ENCODE data around the gene ZNF486. TPM values are rescaled to one million over a fixed set of nuclear protein-coding genes. Genes with fewer than 3 reads are reported as not detected.
A peak's percentile ranks its signal among the peaks of the same experiment; 100 is the strongest.
"Not testable (repeated sequence)": the region's sequence is repeated elsewhere in the genome, so short reads cannot be mapped to it uniquely, and the experiment has no call there.

ZNF486 gene
- total RNA-seq, 1 donor from 2014 or later, result 15.4 TPM

- Mint-ChIP-seq H3K4me3 (no peak overlapping the region), H3K27ac (ENCODE audit: unreplicated experiment) (no peak overlapping the region), H3K27me3 (ENCODE audit: low read depth) (no peaks in the 10 kb centered on the region), H3K9me3 (peaks cover 17% of the 10 kb centered on the region), H3K4me1 (no peaks in the 10 kb centered on the region), H3K36me3 (ENCODE audit: low read depth) (peaks cover 50% of the 10 kb centered on the region)
- no peak for DNase-seq (ENCODE audit: low read depth, low spot score)
- TF ChIP-seq CTCF (conservative IDR thresholded peaks at IDR 0.05), result no peak
Observed at GRCh38 chr19:20197747-20198146, 30.7 kb downstream of the ZNF486 start.

GRCh38 chr19:20209051-20209450 is 42.0 kb downstream of the ZNF486 start:
- Mint-ChIP-seq H3K27me3 (ENCODE audit: low read depth) (no peaks in the 10 kb centered on the region), H3K27ac (ENCODE audit: unreplicated experiment) (no peak overlapping the region), H3K4me1 (no peaks in the 10 kb centered on the region), H3K9me3 (peaks cover 3% of the 10 kb centered on the region), H3K4me3 (no peak overlapping the region), H3K36me3 (ENCODE audit: low read depth) (peaks cover 16% of the 10 kb centered on the region)
- TF ChIP-seq CTCF (conservative IDR thresholded peaks at IDR 0.05), result no peak
- no peak for DNase-seq (ENCODE audit: low read depth, low spot score)

GRCh38 chr19:20214366-20214765 is 47.4 kb downstream of the ZNF486 start:
- H3K36me3 Mint-ChIP-seq (ENCODE audit: low read depth), result peaks cover 18% of the 10 kb centered on the region
- H3K4me1 Mint-ChIP-seq; DNase-seq (ENCODE audit: low read depth, low spot score); H3K4me3 Mint-ChIP-seq; H3K27me3 Mint-ChIP-seq (ENCODE audit: low read depth); H3K27ac Mint-ChIP-seq (ENCODE audit: unreplicated experiment); H3K9me3 Mint-ChIP-seq: not testable (repeated sequence)

- H3K27ac Mint-ChIP-seq (ENCODE audit: unreplicated experiment); H3K4me3 Mint-ChIP-seq; DNase-seq (ENCODE audit: low read depth, low spot score); H3K9me3 Mint-ChIP-seq; H3K27me3 Mint-ChIP-seq (ENCODE audit: low read depth); H3K4me1 Mint-ChIP-seq: not testable (repeated sequence)
- peaks cover 23% of the 10 kb centered on the region for H3K36me3 Mint-ChIP-seq (ENCODE audit: low read depth)
Observed at GRCh38 chr19:20221605-20222004, 54.6 kb downstream of the ZNF486 start.

GRCh38 chr19:20233105-20233504 is 66.1 kb downstream of the ZNF486 start:
- H3K9me3 Mint-ChIP-seq, result peaks cover 8% of the 10 kb centered on the region
- H3K4me3 Mint-ChIP-seq, result no peak overlapping the region
- DNase-seq (ENCODE audit: low read depth, low spot score), result no peak
- H3K4me1 Mint-ChIP-seq, result peaks cover 4% of the 10 kb centered on the region
- no peak for TF ChIP-seq CTCF (conservative IDR thresholded peaks at IDR 0.05)
- H3K27ac Mint-ChIP-seq (ENCODE audit: unreplicated experiment), result no peak overlapping the region
- peaks cover 53% of the 10 kb centered on the region for H3K36me3 Mint-ChIP-seq (ENCODE audit: low read depth)
- no peaks in the 10 kb centered on the region for H3K27me3 Mint-ChIP-seq (ENCODE audit: low read depth)

GRCh38 chr19:20235156-20235555 is 68.1 kb downstream of the ZNF486 start:
- no peaks in the 10 kb centered on the region for H3K9me3 Mint-ChIP-seq
- H3K27ac Mint-ChIP-seq (ENCODE audit: unreplicated experiment), result no peak overlapping the region
- H3K4me1 Mint-ChIP-seq, result peaks cover 4% of the 10 kb centered on the region
- DNase-seq (ENCODE audit: low read depth, low spot score), result no peak
- H3K27me3 Mint-ChIP-seq (ENCODE audit: low read depth), result no peaks in the 10 kb centered on the region
- peak overlapping the region; percentile 57 for H3K4me3 Mint-ChIP-seq
- H3K36me3 Mint-ChIP-seq (ENCODE audit: low read depth), result peaks cover 38% of the 10 kb centered on the region
- TF ChIP-seq CTCF (conservative IDR thresholded peaks at IDR 0.05), result no peak
